Midbrain (tissue), 1 donor: ENCODE results near the gene COL7A1.

Source experiments
- DNase-seq: peaks from one replicate; lab custom pipeline; 2025; lab: John Stamatoyannopoulos, UW

COL7A1 gene

DNA sequence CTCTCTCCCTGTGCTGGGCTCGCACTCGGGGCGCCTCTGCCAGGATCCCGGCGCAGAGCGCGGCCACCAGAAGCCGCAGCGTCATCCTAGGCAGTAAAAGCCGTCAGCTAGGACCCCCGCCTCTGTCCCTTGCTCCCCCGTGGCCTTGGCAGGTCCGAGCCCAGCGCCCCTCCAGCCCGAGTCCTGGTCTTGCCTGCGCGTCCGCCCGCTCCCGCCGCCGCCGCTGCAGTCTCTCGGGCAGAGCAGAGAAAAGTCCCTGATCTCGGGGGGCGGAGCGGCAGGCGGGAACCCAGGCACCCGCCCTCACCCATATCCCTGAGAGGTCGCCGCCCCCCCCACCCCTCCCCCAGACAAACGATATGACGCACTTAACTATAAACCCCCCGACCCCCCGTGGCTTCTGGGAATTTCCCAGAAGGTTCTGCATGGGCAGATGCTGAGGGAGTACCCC, at the start of gene COL7A1:
TSS of gene COL7A1 (minus strand) at position 255 of the 451 bp plus-strand sequence. CDS start at position 85, 170 bp downstream.
- no peak for DNase-seq

DNA sequence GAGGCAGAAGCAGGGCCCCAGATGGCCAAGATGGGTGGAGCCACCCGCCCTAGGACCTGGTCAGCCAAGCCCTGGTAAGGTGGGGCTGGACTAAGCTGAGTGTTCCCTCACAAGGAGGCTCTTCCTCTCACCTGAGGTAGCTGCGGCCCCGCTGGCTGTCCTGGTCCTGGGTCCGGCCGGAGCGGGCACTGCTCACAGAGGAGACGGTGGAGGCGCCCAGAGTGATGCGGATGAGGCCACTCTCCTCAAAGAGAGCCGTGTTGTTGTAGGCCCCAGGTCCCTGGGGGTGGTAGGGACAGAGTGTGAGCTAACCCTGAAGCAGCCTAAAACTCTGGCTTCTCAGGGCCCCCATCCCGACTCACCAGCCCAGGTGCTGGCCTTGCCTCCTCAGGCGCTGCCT, 47.5 kb upstream of the COL7A1 start:
- no peak for DNase-seq

DNA sequence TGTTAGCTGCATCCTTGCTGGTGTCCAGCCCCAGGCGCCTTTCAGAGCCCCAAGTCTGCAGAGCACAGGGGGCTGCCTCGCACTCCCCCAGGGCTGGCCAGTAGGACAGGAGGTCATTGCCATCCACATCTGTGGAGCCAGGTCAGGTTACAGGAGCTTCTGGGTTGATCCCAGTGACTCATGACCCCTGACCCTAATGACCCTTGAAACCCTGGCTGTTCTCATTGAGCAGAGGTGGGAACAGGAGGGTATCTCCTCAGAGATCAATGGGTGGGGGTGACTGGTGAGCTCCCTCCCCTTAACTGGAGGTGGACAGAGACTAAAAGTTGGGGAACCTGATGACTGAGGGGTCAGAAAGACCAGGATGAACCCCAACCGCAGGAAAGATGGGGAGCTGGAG, 46.3 kb upstream of the COL7A1 start:
- no peak for DNase-seq

DNA sequence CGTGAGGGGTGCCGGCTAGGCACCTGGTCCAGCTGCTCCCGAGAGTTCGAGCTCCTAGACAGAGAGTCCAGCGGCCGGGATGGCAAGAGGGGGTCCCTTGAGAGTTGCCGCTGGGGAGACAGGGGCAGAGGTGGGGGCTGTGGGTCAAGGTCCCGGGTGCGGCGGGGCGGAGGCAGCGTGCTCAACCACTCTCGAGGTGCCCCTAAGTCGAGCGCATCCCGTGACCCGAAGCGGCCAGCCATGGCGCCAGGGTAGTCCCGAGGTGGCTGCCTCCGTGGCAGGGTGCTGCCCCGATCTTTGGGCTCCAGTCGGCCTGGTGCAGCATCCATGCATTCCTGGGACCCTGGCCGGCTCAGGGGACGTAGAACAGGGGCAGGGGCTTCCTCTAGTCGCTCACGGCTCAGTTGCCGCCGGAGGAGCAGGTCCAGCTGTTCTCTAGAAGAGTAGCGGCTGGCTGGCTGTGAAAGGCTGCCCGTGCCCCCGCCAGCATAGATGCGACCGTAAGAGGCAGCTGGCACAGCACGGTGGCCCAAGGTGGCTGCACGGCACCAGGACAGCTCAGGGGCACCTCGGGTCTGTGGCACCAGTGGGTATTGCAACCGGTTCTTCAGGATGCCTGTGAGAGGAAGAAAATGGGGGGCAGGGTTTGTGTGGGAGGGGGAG, 44.9 kb upstream of the COL7A1 start:
- no peak for DNase-seq

DNA sequence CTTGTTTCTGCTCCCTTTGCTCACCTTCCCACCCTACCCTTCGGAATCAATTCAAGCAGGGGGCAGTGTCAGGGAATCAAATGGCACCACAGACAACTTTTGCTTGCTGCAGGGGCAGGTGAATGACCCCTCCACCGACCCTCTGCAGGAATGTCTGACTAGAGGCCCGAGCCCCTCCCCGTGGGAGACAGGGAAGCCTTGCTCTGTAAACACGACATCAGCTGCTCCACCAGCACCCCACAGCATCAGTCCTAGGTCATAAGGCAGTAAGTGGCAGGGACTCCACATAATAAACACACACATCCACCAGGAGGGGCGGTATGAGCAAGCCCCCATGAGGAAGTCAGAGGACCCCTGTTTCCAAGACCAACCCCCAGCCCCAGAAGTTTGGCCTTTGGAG, 42.2 kb upstream of the COL7A1 start:
- DNase-seq, result no peak

DNA sequence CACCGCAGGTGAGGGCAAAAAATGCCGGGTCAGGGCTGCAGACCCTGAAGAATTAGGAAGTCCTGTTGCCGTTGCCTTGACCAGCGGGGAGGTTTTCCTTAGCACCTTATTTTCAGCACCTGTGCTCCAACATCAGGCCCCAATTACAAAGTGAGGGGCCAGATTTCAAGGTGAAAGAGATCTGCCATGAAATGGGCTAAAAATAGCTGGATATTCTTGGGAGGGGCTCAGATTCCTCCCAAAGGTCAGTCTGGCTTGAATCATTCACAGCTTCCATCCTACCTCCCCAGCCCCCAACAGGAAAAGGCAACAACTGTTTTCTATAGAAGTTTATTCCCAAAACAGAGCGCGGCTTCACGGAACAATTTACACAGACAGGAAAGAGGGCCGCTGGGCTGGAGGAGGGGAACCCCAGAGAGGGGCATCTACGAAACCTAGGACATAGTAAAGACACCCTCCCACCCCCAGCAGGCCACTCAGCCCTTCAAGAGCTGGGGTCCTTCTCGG, 41.1 kb upstream of the COL7A1 start:
- DNase-seq, result no peak

DNA sequence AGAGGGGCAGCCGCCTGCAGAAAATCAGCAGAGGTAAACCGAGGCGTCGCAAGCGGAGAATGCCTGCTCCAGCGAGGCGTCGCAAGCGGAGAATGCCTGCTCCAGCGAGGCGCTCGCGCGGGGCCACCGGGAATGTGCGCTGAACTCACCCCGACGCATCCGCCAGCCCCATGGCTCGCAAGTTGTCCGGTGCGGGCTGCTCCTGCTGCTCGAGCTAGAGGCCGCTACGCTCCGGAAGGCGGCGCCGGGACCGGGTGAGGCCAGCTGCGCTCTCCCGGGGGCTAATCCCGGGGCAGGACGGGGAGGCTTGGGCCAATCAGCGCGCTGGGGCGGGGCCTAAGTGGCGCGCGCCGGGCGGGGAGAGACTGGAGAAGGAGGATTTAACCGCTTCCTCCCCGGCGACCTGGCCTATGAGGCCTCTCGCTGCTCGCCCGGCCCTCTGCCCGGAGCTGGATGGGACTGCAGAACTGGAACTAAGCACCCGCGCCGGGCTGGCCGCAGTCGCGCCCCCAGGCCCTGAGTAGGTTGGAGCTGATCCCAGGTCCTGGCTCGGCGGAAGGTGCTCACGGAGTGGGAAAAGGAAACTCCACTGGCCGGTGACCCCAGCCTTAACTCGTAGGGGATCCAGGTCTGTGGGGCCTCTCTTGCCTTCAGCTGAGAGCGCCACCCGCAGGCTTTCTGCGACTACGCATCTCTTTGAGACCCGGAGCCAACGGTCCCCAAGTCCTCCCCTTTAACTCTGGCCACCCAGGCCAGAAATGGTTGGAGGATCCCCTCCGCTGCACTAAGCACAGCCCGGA, 40.3 kb upstream of the COL7A1 start, which contains the start of gene SLC26A6:
TSS of gene SLC26A6 (minus strand) at position 240 of the 800 bp plus-strand sequence. CDS start at position 172, 68 bp downstream.
- DNase-seq, result peak; percentile 97

DNA sequence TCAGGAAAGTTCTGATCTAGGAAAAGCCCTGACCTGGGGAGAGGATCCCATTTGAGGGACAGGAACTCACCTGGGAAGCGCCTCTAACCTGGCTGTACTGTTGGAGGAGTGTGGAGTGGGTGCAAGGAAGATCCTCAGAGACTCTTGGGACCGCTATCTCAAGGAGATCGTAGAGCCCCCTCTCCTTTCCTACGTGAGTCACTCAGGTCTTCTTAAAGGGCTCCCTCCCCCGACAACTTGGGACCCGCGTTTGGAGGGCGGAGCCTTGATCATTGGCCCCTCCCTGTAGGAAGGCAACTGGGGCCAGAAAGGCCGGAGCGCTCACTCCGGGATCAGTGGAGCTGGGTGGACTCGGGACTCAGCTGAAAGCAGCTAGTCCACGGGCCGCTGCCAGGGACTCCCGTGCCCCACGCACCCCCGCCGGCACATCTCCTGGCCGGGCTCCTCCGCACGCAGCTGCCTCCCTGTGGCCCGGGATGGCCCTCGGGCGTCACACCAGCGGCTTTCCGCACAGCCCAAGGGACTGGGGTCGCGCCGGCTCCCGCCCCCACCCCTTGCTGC, 39.6 kb upstream of the COL7A1 start:
- DNase-seq, result peak; percentile 6

DNA sequence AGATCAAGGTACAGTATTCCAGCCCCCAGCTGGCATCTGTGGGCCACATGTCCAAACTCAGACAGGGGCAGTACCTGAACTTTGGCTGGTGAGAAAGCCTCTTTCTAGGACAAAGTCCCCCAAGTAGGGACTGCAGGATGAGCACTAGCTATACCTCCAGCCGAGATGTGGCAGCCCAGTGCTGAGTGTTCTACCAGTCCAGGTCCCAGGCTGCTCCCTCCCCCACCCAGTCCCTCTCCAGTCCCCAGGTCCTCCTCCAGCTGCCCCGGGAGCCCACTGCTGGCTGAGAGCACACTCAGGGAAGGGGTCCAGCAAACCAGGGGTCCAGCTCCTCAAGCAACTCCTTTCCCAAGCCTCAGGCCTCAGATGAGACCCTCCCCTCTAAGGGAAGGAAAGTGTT, 38.6 kb upstream of the COL7A1 start:
- no peak for DNase-seq

DNA sequence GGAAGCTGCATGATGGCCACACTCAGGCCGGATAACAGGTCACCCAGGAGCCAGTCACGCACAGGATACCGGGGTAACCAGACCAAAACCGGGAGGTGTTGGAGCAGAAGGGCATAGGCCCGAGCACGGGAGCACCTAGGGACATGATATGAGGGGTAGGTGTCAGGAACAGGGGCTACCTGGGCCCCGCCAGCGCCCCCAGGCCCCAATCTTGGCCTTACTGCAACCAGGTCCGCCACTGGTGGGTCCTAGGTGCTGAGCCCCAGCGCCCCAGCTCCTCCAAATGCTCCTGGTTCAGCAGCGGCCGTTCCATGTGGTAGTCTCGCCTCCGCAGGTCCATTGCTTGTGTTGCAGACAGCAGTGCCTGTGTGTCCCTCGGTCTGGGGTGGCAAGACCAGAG, 38.1 kb upstream of the COL7A1 start:
- DNase-seq, result no peak

DNA sequence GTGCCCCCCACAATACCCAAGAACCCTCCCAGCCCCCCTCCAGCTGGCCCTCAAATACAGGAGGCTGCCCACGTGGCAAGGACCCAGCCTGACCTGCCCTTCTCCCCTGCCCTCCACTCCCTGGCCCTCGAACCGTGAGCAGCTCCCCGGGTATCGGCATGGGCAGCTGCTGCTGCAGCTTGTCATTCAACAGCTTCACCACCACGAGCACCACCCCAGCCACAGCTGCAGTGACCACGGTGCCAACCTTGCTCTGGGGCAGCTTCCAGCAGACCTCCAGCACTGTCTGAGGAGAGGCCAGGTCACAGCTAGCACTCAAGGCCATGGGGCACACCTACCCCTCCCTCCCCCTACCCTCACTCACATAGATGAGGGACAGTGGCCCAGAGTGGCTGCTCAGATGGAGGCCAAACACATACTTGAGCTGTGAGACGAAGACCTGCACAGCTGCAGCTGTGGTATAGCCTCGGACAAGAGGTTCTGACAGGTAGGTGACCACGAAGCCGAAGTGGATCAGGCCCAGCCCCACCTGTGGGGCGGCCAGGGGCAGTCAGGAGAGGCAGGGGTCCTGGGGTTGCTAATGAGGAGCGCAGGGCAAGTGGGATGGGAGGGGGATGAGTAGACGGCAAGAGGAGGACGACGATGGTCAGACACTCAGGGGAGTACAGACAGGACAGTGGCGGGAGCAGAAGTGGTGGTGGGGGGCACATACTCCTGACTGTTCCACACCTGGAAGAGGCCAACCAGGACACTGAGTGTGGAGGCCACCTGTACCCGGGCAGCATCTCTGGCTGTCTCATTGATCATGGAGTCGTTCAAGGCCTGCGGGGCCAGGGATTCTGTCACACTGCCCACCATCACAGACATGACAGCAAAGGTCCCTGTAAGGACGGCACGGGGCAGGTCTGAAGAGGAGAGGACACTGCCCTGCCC, 36.7 kb upstream of the COL7A1 start:
- no peak for DNase-seq

DNA sequence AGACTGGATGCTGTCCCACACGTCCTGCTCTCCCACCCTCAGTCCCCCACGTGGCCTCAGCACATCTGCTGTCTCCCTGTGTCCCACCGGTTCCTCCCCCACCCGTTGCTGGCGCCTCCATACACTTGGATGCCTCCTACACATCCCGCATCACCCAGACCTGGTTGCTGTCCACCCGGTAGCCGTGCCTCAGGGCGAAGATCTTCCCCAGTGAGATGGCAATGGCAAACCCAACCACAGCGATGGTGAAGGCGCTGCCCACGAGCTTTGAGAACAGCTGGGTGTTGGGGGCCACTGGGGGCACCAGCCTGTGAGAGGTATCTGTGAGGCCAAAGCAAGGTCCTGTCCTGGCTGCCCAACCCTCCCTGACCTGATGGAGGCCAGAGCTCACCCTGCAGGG, 35.7 kb upstream of the COL7A1 start:
- DNase-seq, result no peak

DNA sequence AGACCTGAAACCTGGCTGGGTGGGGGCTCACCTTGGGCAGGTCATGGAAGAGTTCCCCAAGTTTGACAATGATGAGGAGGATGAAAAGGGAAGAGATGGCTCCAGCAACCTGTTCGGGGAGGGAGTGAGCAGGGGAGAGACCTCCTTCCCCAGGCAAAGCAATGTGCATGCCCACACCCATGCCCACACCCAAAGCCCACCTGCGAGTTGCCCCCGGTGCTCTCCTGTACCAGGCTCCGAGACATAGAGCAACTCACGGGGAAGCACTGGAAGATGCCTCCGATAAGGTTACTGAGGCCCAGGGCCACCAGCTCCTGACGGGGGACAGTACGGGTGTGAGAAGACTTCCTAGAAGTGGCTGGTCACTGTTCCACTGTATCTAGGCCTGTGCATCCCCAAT, 35.3 kb upstream of the COL7A1 start:
- no peak for DNase-seq

DNA sequence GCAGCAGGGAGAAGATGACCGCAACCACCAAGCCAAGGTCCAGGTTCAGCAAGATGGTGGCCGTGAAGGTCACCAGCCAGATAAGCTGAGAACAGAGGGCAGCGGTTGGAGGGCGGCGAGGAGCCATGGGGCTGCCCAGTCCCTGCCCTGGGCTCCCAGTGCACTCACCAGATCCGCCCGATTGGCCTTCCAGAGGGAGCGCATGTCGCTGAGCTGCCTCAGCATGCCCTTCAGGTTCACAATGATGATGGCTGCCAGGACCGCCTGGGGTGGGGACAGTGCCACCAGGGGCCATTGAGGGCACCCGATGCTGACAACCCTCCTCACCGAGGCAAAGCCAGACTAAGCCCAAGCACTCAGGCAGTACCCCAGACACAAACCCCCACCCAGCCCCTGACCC, 34.8 kb upstream of the COL7A1 start:
- DNase-seq, result no peak

DNA sequence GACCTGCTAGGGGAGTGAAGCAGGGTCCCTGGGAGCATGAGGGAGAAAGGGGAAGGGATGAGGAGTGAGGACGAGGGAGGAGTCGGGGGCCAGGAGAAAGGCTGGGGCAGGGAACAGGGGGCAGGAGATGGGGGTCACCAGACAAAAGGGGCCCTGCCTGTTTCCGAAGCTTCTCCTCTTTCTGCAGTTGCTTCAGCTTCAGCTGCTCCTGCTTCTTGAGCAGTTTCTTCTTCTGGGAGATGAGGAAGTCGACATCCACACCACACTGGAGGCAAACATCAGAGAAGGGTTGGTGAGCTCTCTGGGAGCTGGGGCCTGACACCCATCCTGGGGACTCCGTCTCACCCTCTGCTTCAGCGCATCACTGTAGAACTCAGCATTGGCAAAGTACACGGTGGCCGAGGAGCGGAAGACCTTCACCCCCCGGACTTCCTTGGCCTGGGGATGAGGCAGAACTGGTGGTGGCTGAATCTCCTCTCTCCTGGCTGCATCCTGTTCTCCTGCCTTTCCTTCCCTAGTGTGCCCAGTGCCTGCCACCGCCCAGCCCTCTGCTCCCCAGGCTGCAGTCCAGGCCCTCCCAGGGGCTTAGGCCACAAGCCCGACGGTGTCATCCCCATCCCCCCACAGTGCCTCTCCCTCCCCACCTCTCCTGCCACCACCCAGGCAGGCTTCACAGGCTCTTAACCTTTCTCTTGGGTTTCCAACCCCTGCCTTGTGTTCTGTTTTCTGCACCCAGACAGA, 33.3 kb upstream of the COL7A1 start:
- DNase-seq, result no peak

DNA sequence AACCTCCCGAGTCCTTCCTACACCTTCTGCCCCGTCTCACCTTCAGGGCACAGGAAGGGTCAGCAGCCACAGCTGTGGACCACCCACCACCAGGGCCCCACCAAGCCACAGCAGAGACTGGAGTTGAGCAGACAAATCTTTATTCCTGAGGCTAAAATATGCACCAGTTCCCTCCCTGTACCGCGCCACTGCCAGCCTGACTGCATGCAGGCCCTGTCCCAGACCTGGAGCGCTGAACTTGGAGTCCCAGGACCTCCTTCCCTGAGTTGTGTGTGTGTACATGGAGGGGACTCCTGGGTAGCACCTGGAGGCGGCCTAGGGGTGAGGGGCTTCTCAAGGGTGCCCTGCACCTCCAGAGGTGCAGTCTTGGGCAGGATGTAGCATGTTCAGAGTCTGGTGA, 30.5 kb upstream of the COL7A1 start:
- DNase-seq, result no peak

DNA sequence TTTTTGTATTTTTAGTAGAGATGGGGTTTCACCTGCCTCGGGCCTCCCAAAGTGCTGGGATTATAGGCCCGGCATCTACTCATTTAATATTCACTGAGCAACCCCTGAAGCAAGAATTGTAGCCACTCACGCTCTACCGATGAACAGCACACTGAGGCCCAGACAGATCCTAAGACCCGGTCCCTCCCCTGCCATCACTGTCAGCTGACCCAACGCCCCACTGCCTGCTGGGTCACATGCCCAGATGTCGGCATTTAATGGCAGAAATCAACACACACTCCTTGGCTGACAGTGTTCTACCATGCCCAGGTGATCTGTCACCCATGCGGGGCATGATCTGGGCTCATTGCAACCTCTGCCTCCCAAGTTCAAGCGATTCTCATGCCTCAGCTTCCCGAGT, 29.6 kb upstream of the COL7A1 start:
- no peak for DNase-seq

DNA sequence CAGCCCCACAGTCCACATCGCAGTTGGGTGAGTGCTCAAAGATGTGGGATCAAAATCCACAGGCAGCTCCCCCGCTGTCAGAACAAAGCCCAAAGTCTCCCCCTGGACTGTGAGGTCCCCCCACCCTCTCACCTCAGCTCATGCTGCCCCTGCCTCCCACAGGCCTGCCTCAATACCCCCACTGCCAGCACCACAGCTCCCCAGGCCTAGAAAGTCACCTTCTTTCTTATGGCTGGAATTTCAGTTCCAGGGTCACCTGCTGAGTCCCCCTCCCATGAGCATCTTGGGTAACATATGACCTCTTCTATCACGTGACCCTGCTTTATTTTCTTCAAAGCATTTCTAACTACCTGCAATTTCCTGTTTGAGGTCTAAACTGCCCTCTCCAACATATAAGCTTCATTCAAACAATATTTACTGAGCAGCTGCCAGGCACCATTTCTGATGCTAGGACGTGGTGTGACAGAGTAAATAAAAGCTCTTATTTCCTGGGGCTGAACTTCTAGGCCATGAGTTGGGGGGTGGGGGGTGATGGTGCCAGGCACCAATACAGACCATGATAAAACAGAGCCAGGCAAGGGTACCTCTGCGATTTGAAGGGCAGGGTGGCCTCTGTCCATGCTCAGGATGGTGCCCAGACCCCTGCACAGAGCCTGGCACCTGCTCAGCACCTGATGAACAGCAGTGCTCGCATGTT, 28.9 kb upstream of the COL7A1 start:
- no peak for DNase-seq

DNA sequence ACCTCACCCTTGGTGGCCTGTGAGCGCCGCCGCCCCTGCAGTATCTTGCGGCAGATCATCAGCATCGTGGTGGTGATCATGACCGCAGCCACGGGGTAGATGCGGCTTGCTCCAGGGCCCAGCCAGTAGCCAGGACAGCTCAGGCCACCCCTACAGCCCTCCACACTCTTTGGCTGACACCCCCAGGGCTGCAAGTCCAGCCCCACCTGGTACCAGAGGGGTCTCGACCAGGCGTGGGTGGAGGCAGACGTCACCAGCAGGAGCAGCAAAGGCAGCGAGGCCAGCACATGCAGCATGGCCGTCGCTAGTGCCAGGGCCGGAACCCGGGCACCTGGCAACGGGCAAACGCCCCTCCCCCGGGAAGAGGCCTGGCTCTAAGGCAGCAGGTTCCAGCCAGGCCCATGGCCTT, 26.3 kb upstream of the COL7A1 start, which contains the start of gene TMEM89:
TSS of gene TMEM89 (minus strand) at position 309 of the 409 bp plus-strand sequence. CDS start at position 296, 13 bp downstream.
- DNase-seq, result no peak
